ENCODE measurements around the gene SRA1.
"Not testable (repeated sequence)": the region's sequence is repeated elsewhere in the genome, so short reads cannot be mapped to it uniquely, and the experiment has no call there.

Gene SRA1

DNA sequence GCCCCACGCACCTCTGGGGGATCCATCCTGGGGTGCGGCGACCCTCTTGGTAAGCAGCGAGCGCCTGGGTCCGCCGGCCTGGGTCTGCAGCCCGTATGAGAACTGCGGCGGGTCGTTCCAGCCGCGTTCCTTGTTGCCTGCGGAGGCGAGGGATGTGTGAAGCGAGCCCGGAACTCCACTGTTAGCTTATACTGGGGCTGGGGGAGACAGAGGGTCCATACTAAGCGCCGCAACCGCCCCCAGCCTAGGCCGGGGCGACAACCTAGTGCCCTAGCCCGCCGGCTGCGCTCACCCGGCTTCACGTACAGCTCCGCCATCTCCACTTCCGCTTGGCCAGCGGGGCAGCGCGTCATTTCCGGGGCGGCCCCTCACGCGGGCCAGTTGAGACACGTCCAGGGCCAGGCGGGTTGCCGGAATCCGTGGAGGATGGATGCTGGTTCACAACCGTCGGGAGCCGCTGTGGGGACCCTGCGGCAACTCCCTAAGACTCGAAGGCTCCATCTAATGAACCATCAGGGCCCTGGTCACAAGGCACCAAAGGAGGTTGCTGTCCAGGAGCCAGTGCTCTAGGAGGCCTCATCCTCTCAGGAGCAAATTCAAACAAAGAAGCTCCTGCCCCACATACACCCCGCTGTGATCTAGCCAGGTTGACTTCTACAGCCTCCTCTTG is at the start of gene SRA1:
Gene SRA1 (minus strand): TSS at position 338 of the 670 bp plus-strand sequence. CDS start 21 bp downstream, at position 317.
- FAIRE-seq (no peak), DNase-seq (ENCODE audit: insufficient read length, low spot score) (peak; percentile 97)
- TF ChIP-seq, protein P1, sequence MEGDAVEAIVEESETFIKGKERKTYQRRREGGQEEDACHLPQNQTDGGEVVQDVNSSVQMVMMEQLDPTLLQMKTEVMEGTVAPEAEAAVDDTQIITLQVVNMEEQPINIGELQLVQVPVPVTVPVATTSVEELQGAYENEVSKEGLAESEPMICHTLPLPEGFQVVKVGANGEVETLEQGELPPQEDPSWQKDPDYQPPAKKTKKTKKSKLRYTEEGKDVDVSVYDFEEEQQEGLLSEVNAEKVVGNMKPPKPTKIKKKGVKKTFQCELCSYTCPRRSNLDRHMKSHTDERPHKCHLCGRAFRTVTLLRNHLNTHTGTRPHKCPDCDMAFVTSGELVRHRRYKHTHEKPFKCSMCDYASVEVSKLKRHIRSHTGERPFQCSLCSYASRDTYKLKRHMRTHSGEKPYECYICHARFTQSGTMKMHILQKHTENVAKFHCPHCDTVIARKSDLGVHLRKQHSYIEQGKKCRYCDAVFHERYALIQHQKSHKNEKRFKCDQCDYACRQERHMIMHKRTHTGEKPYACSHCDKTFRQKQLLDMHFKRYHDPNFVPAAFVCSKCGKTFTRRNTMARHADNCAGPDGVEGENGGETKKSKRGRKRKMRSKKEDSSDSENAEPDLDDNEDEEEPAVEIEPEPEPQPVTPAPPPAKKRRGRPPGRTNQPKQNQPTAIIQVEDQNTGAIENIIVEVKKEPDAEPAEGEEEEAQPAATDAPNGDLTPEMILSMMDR (IDR thresholded peaks at IDR 0.05; ENCODE audit: insufficient read depth, missing control alignments), result no peak

DNA sequence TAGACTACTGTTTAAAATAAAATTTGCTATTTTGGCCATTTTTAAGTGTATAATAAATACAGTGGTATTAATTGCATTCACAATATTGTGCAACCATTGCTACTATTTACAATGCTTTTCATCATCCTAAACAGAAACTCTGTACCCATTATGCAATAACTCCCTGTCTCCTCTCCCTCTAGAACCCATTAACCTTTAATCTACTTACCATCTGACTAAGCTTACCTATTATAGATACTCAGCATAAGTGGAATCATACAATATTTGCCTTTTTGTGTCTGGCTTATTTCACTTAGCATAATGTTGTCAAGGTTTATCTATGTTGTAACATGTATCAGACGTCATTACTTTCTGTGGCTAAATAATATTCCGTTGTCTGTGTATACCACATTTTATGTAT is 49.8 kb upstream of the SRA1 start:
- DNase-seq (ENCODE audit: insufficient read length, low spot score) (no peak), FAIRE-seq (peak; percentile 63)
- TF ChIP-seq, protein P1 (IDR thresholded peaks at IDR 0.05; ENCODE audit: insufficient read depth, missing control alignments), result no peak

DNA sequence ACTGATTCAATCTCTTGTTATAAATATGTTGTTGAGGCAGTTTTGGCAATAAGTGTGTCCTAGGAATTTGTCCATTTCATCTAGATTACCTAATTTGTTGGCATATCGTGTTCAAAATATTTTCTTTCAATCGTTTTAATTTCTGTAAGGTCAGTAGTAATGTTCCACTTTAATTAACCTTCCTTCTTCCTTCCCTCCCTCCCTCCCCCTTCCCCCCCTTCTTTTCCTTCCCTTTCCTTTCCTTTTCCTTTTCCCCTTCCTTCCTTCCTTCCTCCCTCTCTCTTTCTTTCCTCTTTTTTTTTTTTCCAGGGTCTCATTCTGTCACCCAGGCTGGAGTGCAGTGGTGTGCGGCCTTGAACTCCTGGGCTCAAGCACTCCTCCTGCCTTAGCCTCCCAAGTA is 48.6 kb upstream of the SRA1 start:
- FAIRE-seq (no peak), DNase-seq (ENCODE audit: insufficient read length, low spot score) (no peak)
- TF ChIP-seq, protein P1 (IDR thresholded peaks at IDR 0.05; ENCODE audit: insufficient read depth, missing control alignments), result no peak

DNA sequence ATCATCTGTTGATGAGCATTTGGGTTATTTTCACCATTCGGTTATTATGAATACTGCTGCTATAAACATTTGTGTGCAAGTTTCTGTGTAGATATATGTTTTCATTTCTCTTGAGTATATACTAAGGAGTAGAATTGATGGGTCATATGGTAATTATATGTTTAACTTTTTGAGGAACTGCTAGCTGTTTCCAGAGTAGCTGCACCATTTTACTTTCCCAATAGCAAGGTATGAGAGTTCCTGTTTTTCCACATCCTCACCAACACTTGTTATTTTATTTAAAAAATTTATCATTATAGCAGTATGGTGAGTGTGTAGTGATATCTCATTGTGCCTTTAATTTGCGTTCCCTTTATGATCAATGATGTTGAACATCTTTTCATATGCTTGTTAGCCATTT is 46.5 kb upstream of the SRA1 start:
- TF ChIP-seq, protein P1 (IDR thresholded peaks at IDR 0.05; ENCODE audit: insufficient read depth, missing control alignments), result no peak
- FAIRE-seq (no peak), DNase-seq (ENCODE audit: insufficient read length, low spot score) (no peak)

DNA sequence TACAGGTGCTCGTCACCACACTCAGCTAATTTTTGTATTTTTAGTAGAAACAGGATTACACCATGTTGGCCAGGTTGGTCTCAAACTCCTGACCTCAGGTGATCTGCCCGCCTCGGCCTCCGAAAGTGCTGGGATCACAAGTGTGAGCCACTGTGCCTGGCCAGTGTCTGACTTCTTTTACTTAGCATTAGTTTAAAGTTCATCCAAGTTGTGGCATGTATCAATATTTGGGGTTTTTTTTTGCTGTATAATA is 46.1 kb upstream of the SRA1 start:
- FAIRE-seq; DNase-seq (ENCODE audit: insufficient read length, low spot score): not testable (repeated sequence)

DNA sequence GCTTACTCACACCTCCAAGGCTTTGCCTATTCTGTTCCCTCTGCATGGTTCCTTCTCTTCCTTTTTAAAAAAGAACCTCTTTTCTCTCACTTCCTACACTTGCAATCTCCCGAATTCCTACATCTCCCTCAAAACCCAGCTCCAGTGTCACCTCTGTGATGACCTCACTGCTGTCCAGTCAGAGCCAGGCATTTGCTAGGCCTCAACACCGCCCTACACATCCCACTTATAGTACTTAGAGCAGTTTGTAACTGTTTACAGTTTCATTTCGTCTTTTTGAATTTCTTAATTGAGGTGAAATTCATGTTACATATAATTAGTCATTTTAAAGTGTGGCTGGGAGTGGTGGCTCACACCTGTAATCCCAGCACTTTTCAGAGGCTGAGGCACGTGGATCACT is 44.9 kb upstream of the SRA1 start:
- TF ChIP-seq, protein P1 (IDR thresholded peaks at IDR 0.05; ENCODE audit: insufficient read depth, missing control alignments), result no peak
- FAIRE-seq, result no peak
- DNase-seq (ENCODE audit: insufficient read length, low spot score), result no peak

DNA sequence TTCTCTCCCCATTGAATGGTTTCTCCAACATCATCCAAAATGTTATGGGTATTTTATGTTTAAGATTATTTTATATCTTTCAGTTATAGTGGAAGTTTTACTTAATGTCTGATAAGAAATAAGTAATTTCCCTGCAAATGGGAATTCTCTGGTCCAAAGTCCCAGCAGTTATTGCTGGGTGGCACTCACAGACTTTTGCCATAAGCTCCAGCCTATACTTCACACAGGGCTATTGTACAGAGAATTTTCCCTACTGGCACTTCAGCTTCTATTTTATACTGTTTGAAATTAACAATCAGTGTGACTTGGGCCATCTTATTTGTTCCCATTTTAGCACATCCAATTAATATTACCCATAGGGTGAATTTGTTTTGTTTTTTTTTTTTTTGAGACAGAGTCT is 42.8 kb upstream of the SRA1 start:
- no peak for FAIRE-seq
- DNase-seq (ENCODE audit: insufficient read length, low spot score), result no peak
- TF ChIP-seq, protein P1 (IDR thresholded peaks at IDR 0.05; ENCODE audit: insufficient read depth, missing control alignments), result no peak

DNA sequence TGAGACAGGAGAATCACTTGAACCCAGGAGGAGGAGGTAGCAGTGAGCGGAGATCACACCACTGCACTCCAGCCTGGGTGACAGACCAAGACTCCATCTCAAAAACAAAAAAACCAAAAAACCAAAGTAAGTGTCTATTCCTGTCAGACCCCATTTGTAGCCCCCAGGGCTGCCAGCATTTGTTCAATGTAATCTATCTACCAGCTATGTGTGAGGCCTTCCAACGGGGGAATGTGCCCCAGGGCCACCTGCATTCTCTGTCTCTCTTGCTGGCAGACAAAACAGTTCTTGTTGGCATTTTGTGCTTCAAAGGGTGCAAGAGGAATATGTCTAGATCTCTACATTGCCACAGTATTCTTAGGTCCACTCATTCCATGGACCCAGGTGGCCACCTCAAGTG is 41.6 kb upstream of the SRA1 start:
- FAIRE-seq (no peak), DNase-seq (ENCODE audit: insufficient read length, low spot score) (no peak)
- TF ChIP-seq, protein P1 (IDR thresholded peaks at IDR 0.05; ENCODE audit: insufficient read depth, missing control alignments), result no peak

Measured in D721Med (cell line).